Mesothelial cell of epicardium (in vitro differentiated cells): ENCODE measurements around the gene FRMD4A. TPM values are rescaled to one million over a fixed set of nuclear protein-coding genes. Genes with fewer than 3 reads are reported as not detected.

ENCODE experiments used
- DNase-seq, 2 experiments: peaks; one replicate each; pipeline ENCODE4 v3.0.0; 2021; ENCODE audit warnings: low spot score in 2 of 2; ENCODE audit not compliant: unreplicated experiment in 2 of 2
- H3K27ac Mint-ChIP-seq: 2 replicates; pipeline ENCODE4 v1.8.0; 2021; ENCODE audit warnings: mixed read lengths
- H3K27me3 Mint-ChIP-seq: 2 replicates; pipeline ENCODE4 v1.8.0; 2021; ENCODE audit warnings: low read depth, mixed read lengths
- H3K36me3 Mint-ChIP-seq: 2 replicates; pipeline ENCODE4 v1.8.0; 2021; ENCODE audit warnings: mixed read lengths
- H3K4me1 Mint-ChIP-seq: 2 replicates; pipeline ENCODE4 v1.8.0; 2021; ENCODE audit warnings: mixed read lengths
- H3K4me3 Mint-ChIP-seq: 2 replicates; pipeline ENCODE4 v1.8.0; 2021; ENCODE audit warnings: mild to moderate bottlenecking, moderate library complexity, mixed read lengths
- H3K9me3 Mint-ChIP-seq: 2 replicates; pipeline ENCODE4 v1.8.0; 2021; ENCODE audit warnings: mixed read lengths
- total RNA-seq: library from RNA; stranded (reverse); gene quantifications from 3 replicates; pipeline ENCODE4 v1.2.1, GENCODE V29; 2021
- TF ChIP-seq, protein P1 (sequence below): fragments of 200-600 bp; sonication (generic); IDR thresholded peaks from one replicate; pipeline ENCODE4 v1.5.0; 2021; ENCODE audit warnings: antibody characterized with exemption; ENCODE audit not compliant: unreplicated experiment

The FRMD4A gene
- total RNA-seq, 1 donor from 2014 or later: 45.0 TPM

GRCh38 chr10:14322526-14323188 lies 8.1 kb downstream of the FRMD4A start:
- H3K27me3 Mint-ChIP-seq: peaks cover 16% of the 10 kb centered on the region
- TF ChIP-seq, protein P1, sequence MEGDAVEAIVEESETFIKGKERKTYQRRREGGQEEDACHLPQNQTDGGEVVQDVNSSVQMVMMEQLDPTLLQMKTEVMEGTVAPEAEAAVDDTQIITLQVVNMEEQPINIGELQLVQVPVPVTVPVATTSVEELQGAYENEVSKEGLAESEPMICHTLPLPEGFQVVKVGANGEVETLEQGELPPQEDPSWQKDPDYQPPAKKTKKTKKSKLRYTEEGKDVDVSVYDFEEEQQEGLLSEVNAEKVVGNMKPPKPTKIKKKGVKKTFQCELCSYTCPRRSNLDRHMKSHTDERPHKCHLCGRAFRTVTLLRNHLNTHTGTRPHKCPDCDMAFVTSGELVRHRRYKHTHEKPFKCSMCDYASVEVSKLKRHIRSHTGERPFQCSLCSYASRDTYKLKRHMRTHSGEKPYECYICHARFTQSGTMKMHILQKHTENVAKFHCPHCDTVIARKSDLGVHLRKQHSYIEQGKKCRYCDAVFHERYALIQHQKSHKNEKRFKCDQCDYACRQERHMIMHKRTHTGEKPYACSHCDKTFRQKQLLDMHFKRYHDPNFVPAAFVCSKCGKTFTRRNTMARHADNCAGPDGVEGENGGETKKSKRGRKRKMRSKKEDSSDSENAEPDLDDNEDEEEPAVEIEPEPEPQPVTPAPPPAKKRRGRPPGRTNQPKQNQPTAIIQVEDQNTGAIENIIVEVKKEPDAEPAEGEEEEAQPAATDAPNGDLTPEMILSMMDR: no peak
- no peak for DNase-seq
- no peak overlapping the region for H3K27ac Mint-ChIP-seq
- no peaks in the 10 kb centered on the region for H3K36me3 Mint-ChIP-seq
- H3K4me1 Mint-ChIP-seq: no peaks in the 10 kb centered on the region
- no peak overlapping the region for H3K4me3 Mint-ChIP-seq
- no peaks in the 10 kb centered on the region for H3K9me3 Mint-ChIP-seq

DNA sequence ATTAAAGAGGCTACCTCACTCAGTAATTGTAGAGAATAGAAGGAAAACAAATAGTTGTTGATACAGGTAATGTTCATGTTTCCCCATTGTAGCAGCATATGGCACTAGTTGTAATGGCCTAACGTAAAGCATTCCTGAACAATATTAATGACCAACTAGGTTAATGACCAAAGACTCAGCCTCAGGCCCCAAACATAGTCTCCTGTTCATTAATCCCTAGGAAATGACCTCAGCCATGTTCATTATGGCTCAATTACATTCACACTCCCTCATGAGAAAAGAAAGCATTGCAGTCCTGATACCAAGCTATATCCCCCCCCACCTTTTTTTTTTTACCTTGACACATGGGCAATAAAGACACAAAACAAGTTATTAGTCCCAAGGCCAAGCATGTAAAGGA lies 12.7 kb downstream of the FRMD4A start:
- Mint-ChIP-seq H3K27ac (no peak overlapping the region), H3K9me3 (peaks cover 7% of the 10 kb centered on the region), H3K36me3 (no peaks in the 10 kb centered on the region), H3K4me1 (no peaks in the 10 kb centered on the region), H3K4me3 (no peak overlapping the region), H3K27me3 (peaks cover 32% of the 10 kb centered on the region)
- TF ChIP-seq, protein P1: no peak
- no peak for DNase-seq

DNA sequence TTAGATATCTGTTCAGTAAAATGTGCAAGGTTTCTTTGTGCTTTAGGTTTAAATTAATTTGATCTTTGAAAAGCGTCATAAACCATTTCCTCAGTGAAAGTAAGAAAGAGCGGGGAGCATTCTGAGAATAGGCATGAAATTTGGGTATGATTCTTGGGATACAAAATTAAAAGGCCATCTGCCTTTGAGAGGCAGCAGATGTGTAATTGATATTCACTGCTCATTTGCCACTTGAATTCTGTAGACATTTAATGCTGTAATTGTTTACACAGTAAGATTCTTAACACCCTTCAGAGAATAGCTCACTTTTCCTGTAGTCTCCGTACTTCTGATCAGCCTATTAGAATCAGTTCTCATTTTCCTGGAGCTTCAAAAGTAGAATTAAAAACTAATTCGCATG lies 18.7 kb downstream of the FRMD4A start:
- Mint-ChIP-seq H3K36me3 (no peaks in the 10 kb centered on the region), H3K27me3 (peaks cover 27% of the 10 kb centered on the region), H3K4me3 (no peak overlapping the region), H3K9me3 (peaks cover 7% of the 10 kb centered on the region), H3K4me1 (no peaks in the 10 kb centered on the region), H3K27ac (no peak overlapping the region)
- no peak for DNase-seq
- TF ChIP-seq, protein P1: no peak

DNA sequence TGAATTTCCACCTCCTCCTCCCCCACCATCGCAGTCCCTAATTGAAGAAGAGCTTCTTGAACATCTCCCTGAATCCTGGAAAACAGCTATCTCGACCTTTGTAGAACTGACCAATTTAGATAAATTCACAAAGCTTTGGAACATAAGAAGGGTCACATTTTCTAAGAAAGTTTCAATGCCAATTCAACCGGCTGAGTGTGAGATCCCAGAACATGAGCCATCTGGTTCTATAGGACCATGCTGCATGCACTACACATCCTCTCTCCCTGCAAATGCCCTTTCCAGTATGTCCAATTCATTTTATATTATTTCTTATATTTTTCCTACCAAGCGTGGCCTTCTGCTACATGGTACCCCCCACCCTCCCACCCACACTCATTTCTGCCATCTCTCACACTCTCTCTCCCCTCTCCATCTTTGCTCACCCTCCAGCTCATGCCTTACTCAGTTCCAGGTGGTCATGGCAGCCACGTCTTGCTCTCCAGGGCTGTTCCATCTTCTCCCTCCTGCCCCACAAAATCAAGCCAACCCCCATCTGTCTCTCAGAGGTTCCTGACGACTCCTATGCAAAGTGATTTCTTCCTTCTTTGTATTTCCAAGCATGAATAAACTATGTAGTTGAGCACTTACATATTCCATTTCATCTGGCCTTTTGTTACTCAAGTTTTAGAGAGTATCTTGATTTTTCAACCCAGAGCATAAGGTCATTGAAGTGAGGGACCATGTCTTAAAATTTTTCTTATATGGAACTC lies 19.3 kb downstream of the FRMD4A start:
- DNase-seq: no peak
- Mint-ChIP-seq H3K36me3 (no peaks in the 10 kb centered on the region), H3K27me3 (peaks cover 27% of the 10 kb centered on the region), H3K9me3 (peaks cover 7% of the 10 kb centered on the region), H3K27ac (no peak overlapping the region), H3K4me1 (no peaks in the 10 kb centered on the region), H3K4me3 (no peak overlapping the region)
- TF ChIP-seq, protein P1: no peak

DNA sequence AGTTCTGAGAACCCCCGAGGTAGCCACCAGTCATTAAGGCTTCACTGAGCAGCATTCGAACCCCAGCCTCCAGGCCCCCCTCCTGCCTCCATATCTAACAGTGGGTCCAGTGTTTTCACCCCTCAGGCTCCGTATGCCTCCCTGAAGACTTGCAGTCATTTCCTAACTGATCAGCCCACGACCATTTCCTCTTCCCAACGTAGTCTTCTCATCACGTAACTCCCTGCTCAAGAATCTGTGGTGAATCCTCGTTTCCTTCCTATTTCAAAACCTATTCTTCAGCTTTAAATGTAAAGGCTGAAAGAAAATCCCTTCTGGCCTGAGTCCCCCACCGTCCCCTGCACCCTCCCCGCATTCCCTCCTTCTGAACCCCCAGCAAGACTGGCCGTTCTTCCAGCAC lies 21.1 kb downstream of the FRMD4A start:
- TF ChIP-seq, protein P1: no peak
- H3K27ac Mint-ChIP-seq: no peak overlapping the region
- DNase-seq: no peak

More for the DNA sequence above, 21.1 kb downstream of the FRMD4A start:
- peaks cover 14% of the 10 kb centered on the region for H3K27me3 Mint-ChIP-seq
- no peaks in the 10 kb centered on the region for H3K4me1 Mint-ChIP-seq
- H3K36me3 Mint-ChIP-seq: no peaks in the 10 kb centered on the region
- H3K9me3 Mint-ChIP-seq: peaks cover 2% of the 10 kb centered on the region
- no peak overlapping the region for H3K4me3 Mint-ChIP-seq
